ENCODE results near the gene SGCA.

The SGCA gene

GRCh38 chr17:50134206-50135110 is 31.3 kb upstream of the SGCA start:
- no peak for DNase-seq

DNA sequence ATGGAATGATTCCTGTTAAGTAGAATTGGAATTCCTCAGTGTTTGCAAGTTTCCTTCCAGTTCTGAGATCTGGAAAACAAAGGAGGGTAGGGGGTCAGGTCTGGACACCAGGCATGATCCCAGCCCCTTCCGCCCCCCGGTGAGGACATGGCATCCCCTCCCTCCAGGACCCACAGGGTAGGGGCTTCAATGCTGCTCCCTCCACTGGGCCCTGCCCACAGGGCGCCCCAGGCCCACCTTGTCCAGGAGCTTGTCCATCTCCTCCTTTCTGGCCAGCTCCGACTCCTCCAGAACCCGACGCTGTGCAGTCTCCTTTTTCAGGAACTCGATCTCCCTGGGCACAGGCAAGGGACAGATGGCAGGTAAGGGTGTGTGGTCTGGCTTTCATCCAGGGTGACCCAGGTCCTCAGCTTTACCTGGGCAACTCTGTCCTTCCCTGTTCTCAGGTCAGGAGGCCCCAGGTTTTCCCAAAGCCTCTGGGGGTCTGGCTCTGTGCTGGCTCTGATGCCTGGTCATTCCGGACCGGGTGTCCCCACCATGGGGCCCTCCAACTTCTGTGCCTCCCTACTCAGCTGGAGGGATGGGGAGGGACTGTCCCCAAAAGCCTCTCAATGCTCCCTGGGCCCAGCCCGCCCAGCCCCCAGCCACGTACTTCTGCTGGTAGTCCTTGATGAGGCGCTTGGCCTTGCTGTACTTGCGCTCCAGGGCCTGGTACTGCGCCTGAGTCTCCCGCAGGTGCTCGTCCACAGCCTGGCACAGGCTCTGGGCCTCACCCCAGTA is 30.3 kb upstream of the SGCA start:
- no peak for DNase-seq

DNA sequence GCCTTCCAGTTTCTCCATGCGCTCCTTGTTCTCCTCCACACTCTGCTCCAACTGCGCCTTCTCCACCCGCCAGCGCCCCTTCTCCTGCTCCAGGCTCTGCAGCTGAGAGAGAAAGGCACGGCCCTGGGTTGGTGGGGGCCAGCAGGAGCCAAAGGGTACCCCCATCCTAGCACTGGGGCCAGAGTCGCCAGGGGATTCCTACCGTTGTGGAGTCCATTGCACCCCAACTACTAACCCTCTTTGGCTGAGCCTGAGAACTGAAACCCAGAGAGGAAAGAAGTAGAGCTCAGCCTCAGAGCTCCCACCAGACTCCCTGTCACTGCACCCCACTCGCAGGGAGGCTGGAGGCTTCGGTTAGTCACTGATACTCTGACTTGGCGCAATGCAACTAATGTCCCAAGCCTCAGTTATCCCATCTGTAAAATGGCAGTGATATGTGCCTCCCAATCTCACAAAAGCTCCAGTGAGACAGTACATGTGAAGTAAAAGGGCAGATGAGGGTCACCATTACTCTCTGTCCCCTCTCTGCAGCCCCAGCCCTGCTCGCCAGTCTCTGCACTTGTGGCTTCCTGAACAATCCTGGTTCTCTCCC is 29.6 kb upstream of the SGCA start:
- DNase-seq: no peak

DNA sequence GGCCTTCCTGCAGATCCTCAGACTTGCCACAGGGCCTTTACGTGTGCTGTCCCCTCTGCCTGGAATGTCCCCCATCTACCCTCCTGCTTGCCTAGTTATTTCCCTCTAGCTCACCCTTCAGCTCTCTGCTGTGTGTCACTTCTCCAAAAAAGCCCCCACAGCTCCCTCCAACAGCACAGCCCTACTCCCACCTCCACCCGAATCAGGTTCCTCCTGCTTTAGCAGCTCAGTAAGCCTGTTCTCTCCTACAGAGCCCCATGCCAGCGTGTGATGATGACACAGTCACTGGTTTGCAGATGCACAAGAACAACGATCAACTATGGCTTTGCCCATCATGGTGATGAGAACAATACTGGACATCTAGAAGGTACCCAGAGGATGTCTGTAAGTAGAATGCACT is 28.8 kb upstream of the SGCA start:
- DNase-seq: no peak

GRCh38 chr17:50139185-50139783 is 26.5 kb upstream of the SGCA start:
- no peak for DNase-seq

GRCh38 chr17:50139950-50140885 is 25.6 kb upstream of the SGCA start:
- DNase-seq: no peak

DNA sequence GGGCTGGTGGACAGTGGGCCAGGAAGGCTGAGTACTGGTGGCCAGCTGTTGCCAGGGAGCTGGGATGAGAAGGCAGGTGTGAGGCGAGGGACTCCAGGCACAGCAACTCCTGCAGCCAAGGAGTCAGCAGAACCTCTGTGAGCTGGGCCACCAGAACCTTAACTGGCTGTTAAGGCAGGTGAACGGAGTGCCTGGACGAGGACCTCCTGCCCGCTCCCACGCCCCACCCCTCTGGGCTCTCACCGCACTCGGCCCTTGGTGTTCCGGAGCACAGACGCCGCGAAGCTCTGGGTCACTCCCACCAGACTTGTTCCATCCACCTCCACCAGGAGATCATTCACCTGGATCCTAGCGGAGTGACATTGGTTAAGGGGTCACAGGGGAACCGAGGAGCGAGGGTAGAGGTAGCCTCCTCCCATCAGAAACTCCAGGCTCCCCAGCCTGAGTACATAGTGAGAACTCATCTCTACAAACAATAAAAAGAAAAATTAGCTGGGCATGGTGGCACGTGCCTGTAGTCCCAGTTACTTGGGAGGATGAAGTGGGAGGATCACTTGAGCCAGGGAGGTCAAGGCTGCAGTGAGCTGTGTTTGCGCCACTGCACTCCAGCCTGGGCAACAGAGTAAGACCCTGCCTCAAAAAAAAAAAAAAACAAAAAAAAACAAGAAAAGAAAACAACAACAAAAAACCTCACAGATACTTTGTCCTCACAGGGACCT is 24.6 kb upstream of the SGCA start:
- no peak for DNase-seq

DNA sequence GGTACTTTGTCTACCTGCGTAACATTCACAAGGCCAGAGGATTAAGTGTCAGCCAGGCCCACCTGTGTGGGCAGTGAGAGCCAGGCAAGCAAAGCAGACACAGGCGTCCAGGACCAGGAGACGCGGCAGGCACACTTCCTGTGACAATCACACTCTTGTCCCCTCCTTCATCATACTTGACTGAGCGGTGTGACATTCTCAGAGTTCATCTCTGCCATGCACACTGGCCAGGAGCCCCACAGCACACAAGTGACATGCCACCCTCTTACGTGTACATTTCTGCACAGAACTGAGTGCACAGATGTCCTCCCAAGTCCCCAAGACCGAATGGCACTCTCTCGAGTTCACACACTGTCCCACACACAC is 24.1 kb upstream of the SGCA start:
- no peak for DNase-seq

- no peak for DNase-seq
These were observed 22.2 kb upstream of the SGCA start for GRCh38 chr17:50143461-50144176.

DNA sequence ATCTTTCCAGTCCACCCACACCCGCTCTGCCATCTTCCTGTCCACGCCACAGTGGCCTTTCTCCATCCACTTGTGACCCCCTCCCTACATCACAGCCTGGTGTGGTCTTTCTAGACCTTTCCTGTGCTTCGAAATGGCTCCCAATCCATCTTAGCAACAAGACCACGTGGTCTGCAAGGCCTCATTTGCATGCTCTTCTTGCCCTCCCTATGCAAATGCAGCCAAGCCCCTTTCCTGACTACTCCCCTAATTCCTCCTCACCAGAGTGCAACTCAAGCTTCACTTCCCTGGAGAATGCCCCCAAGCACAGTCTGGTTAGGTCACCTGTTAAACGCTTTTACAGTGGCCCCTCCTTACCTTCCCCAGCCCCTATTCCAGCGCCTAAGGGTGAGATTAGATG is 21.4 kb upstream of the SGCA start:
- DNase-seq: no peak

GRCh38 chr17:50144845-50145531 is 20.8 kb upstream of the SGCA start:
- DNase-seq: no peak

GRCh38 chr17:50145532-50146229 is 20.1 kb upstream of the SGCA start:
- no peak for DNase-seq

GRCh38 chr17:50146230-50146926 is 19.4 kb upstream of the SGCA start:
- no peak for DNase-seq

GRCh38 chr17:50146927-50147665 is 18.7 kb upstream of the SGCA start:
- DNase-seq: no peak

GRCh38 chr17:50147841-50148225 is 18.0 kb upstream of the SGCA start:
- no peak for DNase-seq

DNA sequence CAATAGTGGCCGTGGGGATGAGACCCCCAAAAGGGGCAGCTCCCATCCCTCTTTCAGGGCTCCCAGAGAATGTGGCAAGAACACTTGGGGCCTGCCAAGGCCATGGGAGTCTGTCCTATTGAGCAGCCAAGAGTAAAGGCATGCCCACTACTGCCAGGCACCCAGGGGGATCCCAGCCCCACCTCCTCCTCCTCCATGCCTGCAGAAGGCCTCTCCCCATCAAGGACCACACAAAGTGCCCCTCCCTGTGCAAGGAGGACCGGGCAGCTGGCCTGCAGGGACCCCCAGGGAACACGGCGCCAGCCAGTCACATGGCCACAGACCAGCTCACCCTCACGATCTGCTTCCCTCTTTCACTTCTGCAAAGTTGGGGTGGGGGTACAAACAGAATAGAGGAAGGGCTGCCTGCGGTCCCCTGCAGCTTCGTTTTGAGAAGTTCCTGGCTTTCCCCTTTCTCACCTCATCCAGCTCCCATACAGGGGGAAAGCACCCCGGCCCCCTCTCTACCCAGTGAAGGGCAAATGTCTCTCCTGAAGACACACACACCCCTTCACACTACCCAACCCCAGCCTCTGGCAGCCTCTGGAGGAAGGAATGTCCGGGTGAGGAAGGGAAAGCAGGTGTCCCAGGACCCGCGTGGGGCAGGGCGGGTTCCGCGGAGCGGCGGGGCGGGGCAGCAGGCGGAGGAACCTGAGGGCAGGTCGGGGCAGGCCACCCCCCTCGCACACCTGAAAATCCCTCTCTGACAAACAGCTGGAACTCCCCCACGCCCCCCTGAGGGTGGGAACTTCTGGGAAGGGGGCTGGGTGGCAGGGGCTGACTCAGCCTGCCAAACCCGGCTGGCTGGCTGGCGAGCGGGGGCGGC is 17.3 kb upstream of the SGCA start:
- DNase-seq: no peak

- no peak for DNase-seq
These were observed 16.8 kb upstream of the SGCA start for GRCh38 chr17:50149091-50149416.
